HK-2 (cell line): ENCODE results near the gene AGBL1.
"Not testable (repeated sequence)": the region's sequence is repeated elsewhere in the genome, so short reads cannot be mapped to it uniquely, and the experiment has no call there.

ENCODE experiments used
- DNase-seq: peaks from one replicate; pipeline ENCODE4 v3.0.0-alpha.2; 2018; ENCODE audit not compliant: unreplicated experiment

Gene AGBL1

DNA sequence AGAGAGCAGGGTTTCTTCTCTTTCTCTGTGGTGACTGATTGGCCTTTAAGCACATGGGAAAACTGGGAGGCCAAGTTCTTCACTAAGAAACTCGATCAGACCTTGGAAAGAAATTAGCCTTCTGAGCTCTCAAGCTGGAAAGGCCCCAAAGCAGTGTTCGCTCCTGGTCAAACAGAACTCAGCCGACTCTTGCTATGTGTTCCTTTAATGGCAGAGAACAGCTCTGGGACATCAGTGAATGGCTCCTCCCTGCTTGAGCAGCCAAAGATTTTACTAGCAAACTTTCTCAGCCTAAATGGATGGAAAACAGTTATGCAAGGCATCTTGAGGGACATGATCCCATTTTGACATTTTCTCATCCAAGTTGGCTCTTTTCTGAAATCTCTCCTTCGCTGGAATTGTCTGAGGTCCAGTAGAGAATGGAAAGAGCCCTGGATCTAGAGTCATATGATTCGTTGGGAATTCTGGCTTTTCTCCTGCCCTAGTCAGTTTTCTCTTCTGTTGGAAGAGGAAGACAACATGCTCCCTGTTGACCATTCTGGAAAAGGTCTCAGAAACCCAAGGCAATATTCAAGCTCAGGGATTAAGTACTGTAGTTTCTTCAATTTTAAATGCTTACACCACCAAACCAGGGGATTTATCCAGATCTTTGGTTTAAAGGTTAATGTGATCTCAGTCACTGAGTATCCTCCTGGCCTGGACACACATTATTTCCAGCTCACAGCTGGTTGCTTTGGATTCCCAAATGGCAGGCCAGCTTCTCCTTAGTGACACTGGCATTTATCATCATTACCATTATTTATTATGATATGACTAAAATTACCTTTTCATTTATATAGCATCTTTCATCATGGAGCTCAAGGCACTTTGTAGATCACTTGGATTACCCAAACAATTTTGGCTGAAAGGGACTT, 319.6 kb downstream of the AGBL1 start:
- DNase-seq = no peak

DNA sequence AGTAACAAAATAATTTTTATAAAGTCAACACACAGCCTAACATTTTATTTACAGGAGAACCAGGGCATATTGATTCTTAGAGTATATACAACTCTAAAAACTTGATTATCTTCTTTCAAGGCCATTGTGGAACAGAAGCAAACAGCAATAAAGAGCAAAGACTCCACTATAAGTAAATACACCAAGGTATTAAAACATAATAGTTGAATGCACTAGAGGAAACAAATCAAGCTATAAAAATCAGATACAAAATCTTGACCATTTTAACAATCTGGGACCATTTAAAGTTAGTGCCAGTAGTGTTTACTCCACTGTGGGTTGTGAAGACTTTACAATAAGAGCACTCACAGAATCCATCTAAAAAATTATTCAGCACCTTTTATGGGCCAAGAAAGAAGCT, 323.6 kb downstream of the AGBL1 start:
- DNase-seq = no peak

DNA sequence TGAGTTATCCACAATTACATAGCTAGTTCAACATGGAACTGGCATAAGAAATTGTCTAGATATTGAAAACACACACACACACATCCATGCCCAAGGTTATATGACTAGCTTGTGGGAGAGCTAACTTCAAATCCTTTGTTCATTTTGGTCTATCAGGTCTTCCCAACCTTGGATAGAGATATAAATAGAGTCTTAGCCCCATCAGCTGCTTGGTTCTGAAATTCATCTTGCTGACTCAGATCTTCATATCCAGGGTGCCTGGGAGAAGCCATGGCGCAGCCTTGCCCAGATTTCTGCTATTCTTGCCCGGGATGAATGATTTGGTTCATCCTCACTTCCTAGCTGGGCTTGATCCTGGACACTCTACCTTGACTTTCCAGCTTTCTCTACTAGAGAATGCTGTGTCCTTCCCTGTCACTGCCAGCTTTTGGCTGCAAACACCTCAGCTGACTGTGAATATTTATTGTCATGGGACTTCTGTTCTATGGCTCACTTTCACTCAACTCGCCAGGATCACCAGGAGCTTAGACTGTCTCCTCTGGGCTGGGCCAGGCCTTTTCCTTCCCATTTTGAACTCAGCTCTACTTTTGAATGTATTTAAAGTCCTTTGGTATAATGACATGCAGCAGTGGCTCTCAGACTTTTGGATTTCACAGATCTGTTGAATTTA, 324.4 kb downstream of the AGBL1 start:
- DNase-seq = no peak

DNA sequence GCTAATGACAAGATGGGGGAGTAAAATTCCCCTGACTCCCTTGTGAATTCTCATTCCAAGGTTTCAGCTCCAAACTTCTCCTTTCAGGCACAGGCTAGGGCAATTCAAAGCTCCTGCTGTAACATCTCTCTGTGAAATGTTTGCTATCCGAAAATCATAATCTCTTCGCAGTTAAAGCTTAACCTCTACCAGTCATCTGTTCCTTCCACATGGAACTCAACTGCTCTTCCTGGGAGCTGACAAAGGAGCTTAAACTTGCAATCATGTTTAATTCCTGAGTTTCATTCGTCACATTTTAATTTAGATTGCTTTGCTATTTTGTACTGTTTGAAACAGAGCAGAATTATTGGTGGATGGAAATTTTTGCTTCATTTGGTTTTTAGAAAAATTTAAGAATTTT, 328.6 kb downstream of the AGBL1 start:
- DNase-seq = no peak

DNA sequence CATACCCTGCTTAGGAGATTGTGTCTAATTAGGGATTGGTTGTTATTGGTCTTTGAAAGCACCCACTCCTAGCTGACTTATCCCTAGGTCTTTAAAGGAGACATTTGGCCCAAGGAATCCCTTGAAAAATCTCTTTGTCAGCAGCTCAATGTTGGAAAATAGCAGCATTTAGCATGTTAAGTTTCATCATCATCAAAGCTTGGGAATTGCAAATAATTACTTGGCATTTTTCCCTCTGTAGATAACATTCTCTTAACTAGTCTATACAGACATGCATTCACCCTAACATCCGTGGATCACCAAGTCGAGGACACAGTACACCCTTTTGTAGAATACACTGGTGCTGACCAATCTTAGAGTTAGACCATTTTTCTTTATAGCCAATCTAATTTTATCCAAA, 332.2 kb downstream of the AGBL1 start:
- no peak for DNase-seq

DNA sequence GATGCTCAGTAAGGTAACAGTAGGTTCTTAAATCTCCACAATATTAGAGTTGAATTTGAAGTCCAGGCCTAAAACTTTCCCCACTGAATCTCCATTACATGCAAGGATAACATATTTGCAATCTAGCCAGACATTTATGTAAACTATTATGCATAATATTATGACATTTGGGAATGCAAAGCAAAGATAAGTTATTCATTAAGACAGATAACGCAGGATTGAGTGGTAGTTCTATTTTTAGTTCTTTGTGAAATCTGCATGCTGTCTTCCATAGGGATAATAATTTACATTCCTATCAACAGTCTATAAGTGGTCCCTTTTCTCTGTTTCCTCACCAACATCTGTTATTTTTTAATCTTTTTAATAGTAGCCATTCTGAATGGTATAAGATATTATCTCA, 333.5 kb downstream of the AGBL1 start:
- DNase-seq = no peak

DNA sequence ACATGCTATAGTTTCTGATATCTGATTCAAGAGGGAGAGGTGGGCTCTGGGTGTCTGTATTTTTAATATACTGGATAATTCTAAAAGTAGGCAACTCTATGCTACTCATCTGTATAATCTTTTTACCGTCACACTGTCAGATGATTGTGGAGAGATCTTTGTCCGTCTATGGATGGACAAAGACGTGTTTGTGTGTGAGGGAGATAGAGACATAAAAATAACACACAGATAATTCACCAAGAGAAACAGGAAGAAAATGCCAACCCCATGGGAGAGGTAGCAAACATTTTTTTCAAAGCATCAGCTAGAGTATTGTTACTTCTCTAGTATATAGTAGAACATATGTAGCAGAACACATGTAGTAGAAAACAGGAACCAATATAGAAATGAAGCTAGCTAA, 346.1 kb downstream of the AGBL1 start:
- no peak for DNase-seq

DNA sequence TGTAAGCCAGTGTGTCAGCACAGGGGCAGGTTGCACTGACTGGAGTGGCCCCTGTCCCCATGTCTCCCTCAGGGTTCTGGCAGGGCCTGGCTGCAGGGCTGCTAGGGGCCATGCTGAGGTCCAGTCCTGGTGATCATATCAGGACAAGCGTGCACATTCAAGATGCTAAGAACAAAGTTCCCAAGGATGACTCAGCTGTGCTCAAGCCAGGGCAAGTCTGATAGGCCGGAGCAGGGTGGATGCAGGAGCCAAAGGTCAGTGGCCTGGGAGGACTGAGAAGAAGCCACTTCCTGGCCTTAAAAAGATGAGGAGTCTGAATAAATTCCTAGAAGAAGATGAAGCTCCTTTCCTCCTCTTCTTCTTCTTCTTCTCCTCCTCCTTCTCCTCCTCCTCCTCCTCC, 353.2 kb downstream of the AGBL1 start:
- no peak for DNase-seq

DNA sequence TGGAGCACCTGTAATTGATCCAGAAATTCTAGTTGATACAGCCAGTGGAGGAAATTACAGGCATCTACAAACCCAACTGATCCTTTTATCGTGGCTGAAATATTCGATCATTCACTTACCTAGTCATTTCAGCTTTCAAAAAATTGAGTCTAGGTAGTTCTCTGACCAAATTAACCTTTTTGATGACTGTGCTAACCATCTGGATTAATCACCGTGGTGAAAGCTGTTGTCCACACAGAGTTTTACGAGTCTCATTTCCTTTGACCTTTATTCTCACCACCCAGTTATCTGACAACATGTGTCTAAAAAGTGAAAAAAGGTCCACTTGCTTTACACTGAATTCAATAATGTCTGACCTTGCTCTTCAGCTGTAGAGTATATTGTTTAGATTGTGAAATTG, 354.3 kb downstream of the AGBL1 start:
- no peak for DNase-seq

DNA sequence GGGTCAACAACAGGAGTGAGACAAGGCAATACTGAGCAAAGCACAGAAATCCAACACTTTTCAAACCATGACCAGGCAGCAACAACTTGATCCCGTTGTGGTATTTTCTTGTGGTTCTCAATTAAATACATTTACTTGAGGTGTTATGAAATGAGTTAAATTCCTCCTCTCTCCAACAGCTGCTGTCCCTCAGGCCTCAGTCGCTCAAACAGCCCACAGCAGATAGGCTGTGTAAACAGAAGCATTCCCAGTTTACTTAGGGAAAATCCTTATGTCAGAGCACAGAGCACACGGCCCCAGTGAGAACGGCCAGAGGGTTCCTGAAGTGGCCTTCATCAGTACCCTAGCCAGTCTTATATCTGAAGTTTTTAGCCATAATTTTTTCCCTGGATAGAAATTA, 359.9 kb downstream of the AGBL1 start:
- no peak for DNase-seq

DNA sequence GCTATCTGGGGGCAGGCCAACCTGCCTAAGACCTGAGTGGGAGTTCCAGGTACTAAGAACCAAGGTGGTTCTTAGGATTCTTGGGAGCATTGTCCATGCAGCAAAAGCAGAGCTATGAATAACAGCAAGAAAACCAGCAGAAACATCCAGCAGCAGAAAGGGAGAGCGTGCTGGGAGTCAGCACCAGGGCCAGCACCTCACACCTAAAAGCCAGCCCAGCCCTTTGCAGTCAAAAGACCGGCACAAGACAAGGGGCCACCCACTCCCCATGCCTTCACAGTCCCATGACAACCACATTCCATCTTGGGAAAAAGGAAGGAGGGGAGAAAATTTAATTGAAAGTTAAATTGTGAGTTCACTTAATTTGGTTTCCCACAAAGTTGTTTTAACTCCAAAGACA, 364.9 kb downstream of the AGBL1 start:
- no peak for DNase-seq

DNA sequence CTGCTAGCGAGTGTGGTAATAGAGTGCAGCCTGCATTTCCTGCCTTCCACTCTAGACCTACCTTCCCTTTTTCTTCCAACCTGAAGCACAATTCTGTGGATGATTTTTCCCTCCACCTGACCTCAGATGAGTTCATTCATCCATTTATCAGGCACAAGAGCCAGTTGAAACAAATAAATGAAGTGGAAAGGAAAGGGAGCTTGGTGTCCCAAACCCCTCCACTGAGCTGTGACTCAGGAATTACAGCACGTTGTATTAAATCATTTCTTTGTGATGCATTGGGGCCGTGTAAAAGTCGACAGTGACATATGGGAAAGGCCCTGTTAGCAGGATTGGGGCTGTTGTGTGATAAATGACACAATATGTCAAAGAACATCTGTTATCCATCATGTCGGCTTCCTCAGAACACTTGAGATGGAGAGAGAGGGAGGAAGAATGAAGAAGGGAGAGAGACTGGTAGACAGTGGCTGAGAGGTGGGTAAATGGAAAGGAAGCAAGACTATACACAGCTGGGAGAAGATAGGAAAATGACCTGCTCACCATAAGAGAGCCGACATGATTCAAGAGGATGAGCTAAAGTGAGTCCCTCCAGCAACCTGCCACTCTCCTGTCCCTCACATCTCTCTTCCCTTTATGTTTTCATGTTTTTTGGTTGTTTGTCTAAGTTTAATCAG, 366.0 kb downstream of the AGBL1 start:
- no peak for DNase-seq

DNA sequence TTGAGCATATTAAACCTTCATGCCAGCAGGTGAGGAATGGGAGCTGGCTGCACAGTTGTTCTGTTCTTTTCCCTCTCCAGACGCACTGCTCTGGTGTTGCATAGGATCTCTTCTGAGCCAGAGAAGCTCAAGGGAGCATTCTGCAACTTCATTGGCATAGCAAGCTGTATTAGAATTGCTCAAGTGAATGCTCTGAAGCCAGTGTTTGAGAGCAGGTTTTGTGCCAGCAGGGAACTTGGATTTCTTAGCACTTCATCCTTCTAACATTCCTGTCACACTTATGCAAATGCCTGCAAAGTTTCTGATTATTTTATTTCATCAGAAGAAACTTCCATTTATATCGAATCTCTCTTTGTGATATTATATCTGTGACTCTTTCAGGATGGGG, 366.6 kb downstream of the AGBL1 start:
- DNase-seq = no peak

DNA sequence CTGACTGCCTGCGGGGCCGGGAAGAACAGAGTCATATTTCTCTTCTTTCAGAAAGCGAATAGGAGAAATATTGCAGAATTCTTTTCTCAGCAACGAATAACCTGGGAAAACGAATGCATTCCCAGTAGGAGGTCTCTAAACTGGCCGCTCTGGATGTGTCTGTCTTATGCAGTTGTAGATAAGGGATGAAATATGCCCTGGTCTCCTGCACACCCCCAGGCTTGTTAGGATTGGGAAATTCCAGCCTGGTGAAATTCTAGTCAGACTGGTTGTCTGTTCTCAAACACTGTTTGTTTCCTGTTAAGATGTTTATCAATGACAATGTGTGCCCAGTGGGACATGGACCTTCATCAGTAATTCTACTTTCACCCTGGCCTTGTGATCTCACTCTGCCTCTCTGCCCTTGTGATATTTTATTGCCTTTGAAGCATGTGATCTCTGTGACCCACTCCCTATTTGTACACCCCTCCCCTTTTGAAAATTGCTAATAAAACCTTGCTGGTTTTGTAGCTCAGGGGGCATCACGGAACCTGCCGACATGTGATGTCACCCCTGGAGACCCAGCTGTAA, 385.9 kb downstream of the AGBL1 start:
- DNase-seq = not testable (repeated sequence)

DNA sequence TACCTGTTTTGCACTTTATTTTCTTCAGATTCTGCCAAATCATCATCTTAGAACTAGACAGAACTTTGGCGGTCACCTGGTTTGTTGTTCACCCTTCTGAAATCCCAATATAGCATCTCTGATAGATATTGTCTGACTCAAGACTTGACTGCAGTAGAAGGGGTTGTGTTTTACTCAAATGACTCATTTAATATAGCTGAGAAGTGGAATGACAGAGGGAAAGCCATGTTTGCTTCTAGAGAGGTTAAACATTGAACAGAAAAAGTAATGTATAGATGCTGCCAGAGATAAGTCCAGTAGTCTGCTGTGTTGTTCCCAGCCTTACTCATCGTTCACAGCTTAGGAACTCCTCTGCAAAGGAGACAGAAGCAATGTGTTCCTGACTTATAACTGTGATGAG, 402.0 kb downstream of the AGBL1 start:
- DNase-seq = no peak

DNA sequence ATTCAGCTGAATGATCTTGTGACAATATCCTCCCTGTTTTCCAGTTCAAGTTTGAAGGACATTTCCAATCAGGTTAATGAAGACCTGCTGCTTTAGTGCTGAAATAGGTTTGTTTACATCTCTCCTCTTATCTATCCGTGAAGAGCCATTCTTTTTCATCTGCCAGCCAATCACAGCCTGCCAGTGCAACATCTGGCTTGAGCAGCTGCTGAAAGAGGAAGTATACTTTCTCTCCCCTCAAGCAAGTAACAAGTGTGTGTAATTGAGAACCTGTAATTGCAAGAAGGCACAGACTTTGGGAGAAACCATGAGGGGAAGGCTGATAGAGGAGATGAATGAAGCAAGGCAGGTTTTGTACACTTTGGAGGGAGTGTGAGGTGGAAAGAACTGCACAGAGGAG, 404.3 kb downstream of the AGBL1 start:
- no peak for DNase-seq

DNA sequence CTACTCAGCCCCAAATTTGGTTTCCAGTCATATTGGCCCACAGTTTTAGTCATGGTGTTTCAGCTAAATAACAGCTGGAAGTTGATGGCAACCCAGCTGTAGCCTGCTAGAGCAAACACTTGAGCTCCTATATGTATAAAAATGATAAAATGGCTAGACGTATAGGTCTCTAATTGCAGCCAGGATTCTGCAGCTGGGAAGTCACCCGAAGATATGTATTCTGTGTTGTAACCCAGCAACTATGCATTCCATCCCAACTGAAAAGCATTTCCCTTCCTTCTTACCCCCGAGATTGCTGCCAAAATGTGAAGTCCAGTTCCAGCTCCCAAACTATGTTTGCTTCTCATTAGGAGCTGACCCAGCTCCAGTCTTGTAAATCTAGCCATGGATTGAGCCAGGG, 408.4 kb downstream of the AGBL1 start:
- no peak for DNase-seq

DNA sequence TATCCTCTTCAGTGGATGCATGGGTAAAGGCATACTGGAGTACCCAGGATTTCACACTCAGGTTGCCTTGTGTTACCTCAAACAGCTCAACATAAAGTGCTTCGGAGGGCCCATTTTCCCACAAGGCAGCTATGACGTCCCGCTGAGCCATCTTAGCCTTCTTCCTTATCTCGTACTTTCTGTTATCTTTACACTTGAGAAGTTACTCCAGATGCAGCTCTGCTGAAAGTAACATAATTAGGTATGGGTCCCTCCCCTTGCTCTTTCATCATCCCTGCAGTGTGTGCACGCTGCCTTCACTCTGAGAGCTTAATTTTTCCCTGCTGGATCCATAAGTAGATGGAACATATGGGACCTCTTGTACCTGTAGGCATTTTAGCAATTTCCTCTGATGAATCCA, 410.3 kb downstream of the AGBL1 start:
- no peak for DNase-seq

DNA sequence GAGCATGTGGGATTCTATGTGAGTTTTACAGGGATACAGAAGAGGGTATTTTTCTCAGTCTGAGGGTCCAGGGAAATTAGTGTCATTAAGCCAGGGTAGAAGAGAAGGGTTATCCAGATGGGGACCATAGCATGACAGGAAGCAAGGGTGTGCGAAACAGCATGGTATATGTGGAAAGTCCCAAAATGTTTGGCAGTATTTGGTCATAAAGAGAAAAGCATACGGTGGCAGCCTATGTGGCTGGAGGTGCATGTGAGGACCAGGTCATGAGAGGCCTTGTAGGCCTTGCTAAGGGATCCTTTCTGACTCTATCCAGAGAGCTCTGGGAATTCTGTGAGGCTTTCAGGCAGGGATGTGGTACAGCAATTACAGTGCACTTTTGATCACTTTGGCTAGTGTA, 411.4 kb downstream of the AGBL1 start:
- no peak for DNase-seq

DNA sequence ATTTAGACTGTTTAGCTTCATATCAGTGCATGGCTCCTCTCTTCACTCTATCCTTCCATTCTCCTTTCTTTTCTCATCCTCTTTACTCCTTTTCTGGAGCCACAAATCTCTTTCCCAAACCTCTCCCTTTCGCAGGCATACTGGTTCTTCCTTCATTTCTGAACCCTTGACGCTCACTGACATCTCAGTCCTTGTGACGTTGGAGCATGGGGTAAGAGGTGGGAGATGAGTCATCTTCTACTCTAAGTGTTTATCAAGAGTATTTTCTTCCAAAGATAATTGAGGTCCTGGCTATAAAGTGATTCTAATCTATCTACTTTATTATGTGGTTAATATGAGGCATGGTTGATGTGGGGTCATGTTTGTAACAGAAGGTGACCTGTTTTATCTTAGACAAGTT, 414.2 kb downstream of the AGBL1 start:
- DNase-seq = no peak

DNA sequence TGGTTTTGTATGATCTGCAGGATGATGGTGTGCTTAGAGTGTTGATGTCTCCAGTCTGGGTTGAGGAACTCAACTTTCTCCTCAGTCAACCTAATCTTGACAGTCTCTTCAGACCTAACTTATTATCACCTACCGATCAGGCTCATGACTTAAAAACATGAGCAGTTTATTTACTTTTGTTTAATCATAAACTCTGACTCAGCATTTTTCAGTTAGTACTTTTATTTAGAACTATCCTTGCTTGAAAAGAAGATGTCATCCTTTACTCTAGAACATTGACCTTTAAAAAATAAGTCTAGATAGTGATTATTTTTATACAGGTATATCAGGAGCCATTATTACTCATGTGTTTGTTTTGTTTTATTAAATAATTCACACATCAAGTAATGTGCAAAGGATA, 414.8 kb downstream of the AGBL1 start:
- no peak for DNase-seq

DNA sequence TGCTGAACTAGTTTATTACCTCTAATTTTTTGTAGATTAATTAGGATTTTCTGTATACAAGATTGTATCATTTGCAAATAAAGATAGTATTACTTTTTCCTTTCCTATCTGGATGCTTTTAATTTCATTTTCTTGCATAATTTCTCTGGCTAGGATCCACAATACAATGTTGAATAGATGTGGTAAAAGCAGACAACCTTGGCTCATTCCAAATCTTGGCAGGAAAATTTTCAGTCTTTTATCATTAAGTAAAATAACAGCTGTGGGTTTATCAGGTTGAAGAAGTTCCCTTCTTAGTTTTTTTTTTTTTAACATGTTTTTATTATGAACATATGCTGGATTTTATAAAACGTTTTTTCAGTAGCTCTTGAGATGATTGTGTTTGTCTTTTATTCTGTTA, 422.6 kb downstream of the AGBL1 start:
- no peak for DNase-seq

DNA sequence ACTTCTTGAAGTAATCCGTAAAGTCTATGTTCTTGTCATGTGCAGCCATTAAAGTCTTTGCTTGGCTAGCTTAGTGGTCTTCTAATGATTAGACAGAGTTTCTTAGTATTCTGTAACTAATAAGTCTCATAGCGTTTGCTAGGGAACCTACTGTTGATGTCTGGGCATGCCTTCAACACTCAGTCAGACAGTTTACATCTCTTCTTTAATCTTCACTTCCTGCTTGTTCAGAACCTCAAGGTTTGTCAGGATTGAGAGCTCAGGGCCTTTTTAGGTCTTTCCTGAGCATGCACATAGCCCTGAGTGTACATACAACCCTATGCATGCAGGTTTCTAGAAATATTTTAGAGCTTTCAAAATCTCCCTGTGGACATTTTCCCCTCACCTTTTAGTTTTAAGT, 426.3 kb downstream of the AGBL1 start:
- DNase-seq = no peak
